GM12875 (cell line): ENCODE measurements around the gene MLLT10.

ENCODE experiments used
- H3K4me3 ChIP-seq: one replicate; pipeline ENCODE4 v1.5.1; 2011; ENCODE audit warnings: low read depth, low read length, control low read depth
- CTCF ChIP-seq: IDR thresholded peaks from 2 replicates; pipeline ENCODE4 v1.5.1; 2011; ENCODE audit warnings: low read depth, mild to moderate bottlenecking, control low read depth, inconsistent platforms, low read length, moderate library complexity, borderline replicate concordance; ENCODE audit not compliant: insufficient read depth

MLLT10 gene

GRCh38 chr10:21514129-21514817 lies 19.8 kb upstream of the MLLT10 start:
- H3K4me3 ChIP-seq = no peak overlapping the region
- TF ChIP-seq CTCF = no peak

- no peak for TF ChIP-seq CTCF
- no peak overlapping the region for H3K4me3 ChIP-seq
Measured at GRCh38 chr10:21514818-21515351, 19.1 kb upstream of the MLLT10 start.

- no peak for TF ChIP-seq CTCF
- H3K4me3 ChIP-seq = no peak overlapping the region
Measured at GRCh38 chr10:21515361-21516241, 18.4 kb upstream of the MLLT10 start.

GRCh38 chr10:21516242-21517131 lies 17.5 kb upstream of the MLLT10 start:
- peak overlapping the region; percentile 54 for H3K4me3 ChIP-seq
- TF ChIP-seq CTCF = no peak

- H3K4me3 ChIP-seq = peak overlapping the region; percentile 54
- TF ChIP-seq CTCF = no peak
Measured at GRCh38 chr10:21517134-21518031, 16.6 kb upstream of the MLLT10 start.

GRCh38 chr10:21518149-21518640 lies 15.8 kb upstream of the MLLT10 start:
- TF ChIP-seq CTCF = no peak
- peak overlapping the region; percentile 0 for H3K4me3 ChIP-seq
